Nucleus accumbens (tissue), 56 donors: ENCODE data around the gene UBAC2.
"Not testable (repeated sequence)": the region's sequence is repeated elsewhere in the genome, so short reads cannot be mapped to it uniquely, and the experiment has no call there.

Experiments used
- DNase-seq, 56 donors: peaks; one replicate each; lab custom pipeline; 2025; lab: John Stamatoyannopoulos, UW

The UBAC2 gene

DNA sequence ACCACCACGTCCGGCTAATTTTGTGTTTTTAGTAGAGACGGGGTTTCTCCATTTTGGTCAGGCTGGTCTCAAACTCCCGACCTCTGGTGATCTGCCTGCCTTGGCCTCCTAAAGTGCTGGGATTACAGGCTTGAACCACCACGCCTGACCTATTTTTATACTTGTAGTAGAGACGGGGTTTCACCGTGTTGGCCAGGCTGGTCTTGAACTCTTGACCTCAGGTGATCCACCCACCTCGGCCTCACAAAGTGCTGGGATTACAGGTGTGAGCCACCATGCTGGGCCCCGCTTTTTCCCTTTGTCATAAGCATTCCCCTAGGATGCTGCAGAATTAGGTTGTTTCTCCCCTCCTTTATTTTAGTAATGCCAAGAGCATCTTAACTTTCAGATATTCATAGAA, 10.0 kb downstream of the UBAC2 start:
- DNase-seq = not testable (repeated sequence)

DNA sequence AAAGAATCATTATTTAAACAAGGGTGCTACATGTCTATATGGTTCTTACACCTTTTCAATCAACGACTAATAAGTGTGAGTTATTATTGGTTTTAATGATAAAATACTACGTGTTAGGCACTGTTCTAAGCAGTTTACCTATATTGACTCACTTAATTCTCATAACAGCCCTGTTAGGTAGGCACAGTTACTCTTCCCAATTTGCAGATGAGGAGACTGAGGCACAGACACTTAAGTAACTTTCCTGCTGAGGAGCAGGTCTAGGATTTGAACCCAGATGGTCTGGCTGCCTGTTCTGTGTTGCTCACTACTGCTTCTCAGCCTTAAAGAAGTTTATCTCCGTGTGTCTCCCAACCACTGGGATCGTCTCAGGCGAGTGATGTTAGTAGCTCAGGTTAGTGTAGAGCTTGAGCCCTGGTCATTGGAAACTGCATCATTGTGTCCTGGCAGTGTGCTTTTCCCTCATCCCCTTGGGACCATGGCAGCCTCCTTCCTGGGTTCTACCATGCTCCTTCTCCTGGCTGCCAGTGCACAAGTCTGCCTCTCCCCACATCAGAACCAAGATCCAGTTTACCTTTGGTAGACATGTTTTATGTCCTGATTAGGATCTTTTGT, 10.9 kb downstream of the UBAC2 start:
- no peak for DNase-seq

DNA sequence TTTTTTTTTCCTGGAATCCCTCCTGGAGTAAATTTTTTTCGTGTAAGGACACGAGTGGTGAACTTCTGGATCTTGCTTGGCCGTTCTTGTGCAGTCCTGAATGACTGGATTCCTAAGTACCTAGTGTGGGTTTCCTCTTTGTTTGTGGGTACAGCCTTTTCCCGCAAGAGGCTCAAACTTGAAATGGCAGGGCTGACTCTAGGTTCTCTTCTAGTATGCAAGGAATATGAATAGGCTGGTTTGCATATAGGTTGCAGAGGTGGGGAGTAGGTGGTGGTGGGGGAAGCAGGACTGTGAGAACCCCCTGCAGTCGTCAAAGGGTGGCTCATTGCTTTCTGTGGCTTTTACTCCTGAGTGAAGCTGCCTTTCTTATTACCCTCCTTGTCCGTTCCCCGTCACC, 13.6 kb downstream of the UBAC2 start:
- no peak for DNase-seq

DNA sequence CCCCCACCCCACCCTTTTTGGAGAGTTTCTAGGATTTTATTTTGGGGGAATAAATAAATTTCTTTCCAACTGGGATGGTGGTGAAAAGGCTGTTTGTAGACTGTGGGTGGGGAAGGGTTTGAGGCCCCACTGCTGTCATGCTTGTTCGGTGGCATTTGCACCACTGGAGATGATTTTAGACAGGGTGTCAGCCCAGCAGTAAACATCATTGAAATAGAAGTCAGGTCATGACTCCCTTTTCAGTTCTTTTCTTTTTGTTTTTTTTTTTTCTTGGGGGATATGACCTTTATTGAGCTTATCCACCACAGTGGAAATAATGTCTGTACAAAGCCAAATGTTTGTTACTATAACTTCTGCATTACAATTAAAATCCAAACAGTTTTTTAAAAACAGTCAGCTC, 14.1 kb downstream of the UBAC2 start:
- DNase-seq = no peak

DNA sequence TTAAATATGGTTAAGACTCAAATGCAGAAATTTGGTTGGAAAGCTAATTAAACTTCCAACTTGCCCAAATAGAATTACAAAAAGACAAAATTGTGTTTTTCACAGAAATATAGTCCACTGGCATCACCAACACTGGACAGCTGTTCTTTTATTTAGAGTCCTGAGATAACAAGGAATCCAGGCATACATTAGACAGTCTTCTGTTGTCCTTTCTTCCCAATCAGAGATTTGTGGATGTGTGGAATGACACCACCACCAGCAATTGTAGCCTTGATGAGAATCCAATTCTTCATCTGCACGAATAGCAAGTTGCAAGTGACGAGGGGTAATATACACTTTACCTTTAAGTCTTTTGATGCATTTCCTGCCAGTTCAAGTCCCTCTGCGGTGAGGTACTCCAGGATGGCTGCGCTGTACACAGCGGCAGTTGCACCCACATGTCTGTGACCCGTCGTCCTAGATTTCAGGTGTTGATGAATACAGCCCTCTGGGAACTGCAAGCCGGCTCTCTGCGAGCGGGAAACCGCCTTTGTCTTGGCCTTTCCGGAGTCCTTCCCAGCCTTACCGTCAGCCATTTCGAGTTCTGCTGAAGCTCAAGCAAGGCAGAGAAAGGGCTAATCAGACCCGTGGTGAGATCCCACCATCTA, 14.7 kb downstream of the UBAC2 start:
- DNase-seq = peak in 3 of 56 donors; percentile 3 to 12 (median 10)

DNA sequence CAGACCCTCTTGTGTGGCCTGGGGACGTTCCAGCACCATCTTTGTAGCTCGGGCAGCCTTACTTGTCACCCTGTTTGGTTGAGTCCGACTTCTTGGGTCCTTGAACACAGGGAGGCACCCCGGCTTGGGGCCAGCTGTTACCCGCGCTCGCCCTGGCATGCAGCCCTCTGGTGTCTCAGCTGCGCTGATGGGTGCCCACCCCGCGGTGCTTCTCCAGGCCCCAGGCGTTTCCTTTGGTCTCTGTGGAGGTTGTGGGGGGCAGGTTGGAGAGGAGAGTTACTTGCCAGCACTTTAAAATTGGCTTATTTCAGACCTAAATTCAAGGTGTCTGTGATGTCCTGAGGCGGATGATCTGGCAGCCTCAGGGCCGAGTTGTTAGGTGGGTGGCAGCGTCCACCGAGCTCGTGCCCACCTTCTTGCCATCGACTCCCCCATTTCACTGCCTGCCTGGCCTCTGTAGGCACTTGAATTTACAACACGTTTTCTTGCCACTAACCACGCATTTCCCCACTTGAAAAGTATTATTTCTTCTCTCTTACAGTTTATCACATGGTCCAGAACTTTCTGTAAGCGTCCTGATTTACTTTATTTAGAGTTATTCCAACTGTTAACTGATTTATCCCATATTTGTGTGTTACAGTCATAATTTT, 16.9 kb downstream of the UBAC2 start:
- DNase-seq = no peak

DNA sequence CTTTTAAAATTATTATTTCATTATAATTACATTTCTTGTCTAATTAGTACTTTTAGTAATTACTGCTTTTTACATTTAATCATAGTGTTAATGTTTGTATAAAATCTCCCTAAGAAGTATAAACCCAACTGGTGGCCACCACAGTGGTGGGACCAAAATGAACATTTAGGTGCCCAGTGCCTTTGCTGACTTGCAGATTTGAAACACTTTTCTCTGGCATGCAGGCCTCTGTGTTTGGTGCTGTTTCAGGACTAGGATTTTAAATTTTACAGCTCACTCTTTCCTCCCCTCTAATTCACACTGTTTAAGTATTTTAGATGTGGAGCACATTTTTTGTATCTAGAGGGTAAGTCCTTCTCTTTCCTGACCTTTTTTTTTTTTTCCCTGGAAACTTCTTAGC, 17.5 kb downstream of the UBAC2 start:
- DNase-seq = no peak

DNA sequence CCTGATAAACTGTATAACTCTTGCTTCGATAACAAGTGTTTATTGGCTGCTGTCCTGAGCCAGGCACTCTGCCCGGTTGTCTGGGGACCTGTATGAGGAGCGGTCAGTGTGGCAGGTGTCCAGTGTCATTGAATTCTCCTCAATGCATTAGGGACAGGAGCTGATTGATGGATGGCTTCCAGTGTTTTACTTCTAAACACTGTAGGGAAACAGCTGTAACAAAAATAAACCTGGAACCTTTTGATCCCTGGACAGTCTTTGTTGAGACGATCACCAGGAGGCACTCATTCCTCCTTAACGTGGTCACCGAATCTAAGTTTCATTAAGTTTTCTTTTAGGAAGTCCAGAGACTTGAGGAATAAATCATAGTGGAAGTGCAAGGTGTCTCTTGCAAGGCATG, 17.9 kb downstream of the UBAC2 start:
- peak in 16 of 56 donors; percentile 3 to 66 (median 26) for DNase-seq

DNA sequence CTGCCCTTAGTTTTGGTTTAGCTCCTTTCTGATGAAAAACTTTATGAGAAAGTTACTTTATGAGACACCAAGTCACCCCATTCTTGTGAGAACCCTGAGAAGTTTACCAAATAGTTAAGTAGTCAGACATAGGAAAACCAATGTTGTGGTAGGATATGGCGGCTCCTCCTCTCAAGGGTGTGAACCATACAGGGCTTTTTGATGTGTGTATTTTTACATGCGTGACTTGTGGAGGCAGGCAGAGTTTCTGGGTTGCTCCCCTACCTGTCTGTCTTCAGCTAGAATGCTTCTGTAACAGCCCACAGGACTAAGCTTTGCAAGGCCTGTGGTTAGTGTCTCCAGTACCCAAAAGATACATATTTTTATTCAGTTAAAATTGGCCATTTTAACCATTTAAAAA, 18.3 kb downstream of the UBAC2 start:
- DNase-seq = no peak

DNA sequence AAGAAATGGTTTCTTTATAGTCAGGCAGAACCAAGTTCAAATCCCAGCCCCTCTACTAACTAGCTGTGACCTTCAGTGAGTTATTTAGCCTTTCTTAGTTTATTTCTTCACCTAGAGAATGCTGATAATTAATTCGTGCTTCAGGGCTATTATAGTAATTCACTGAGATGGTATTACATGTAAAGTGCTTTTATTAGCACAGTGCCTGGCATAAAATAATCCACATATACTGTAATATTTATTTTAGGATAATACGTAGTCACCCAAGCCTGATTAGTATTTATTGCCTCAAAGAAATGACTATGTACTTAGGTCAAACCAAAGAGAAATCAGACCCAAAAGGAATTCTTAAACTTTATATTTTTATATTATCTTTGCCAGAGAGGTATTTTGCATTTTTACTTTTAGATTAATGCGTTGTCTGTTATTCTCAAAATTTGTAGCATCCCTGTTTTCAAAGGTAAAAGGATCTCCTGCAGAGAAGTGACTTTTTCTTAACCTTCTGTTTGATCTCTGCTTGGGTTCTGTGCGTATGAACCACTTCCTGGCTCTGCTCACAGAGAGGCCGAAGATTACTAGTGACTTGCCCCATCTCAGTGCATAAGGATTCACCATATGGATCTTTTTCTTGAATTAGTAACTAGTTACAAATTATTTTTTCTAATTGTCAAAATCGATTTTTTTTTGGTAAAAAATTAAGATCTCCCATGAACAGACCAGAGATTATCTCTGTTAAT, 19.7 kb downstream of the UBAC2 start:
- DNase-seq = no peak

DNA sequence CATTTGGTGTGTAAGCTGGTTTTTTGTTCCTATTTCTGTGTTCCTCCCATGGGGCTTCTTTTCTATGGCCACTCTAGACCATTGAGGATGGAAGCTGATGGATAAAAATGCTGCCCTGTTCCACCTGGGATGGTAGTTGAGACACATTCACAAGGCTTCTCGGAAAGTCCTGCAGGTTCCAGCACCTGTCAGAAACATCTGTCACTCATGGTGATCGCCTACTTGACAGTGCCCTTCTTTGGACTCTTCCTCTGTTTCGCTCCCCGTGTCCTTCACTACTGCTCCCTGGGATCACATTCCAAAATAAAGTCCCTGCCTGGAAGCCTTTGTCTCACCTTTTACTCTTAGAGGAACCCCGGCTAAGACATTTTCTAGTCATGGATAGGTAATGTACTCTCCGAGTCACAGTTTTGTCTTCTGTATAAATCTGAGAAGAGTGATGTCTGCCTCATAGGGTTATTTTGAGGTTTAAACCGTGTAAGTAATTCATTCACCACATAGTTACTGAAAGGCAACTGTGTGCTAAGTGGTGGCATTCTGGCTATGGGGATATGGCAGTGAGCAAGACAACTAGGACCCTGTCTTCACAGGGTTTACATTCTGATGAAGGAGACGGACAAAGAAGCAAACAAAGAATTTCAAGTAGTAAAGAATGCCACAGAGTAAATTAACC, 21.0 kb downstream of the UBAC2 start:
- DNase-seq = no peak

DNA sequence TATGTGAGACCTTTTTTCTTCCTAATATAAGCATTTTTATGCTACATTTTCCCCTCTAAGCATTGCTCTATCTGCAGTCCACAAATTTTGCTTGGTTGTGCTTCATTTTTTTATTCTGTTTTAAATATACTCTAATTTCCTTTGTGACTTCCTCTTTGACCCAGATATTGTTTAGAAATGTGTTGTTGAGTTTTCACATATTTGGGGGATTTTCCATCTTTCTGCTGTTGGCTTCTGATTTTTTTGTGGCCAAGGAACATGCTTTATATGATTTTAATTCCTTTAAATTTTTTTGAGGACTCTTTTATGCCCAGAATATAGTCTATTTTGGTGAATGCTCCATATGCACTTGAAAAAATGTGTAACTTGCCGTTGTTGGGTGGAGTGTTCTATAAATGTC, 22.9 kb downstream of the UBAC2 start:
- no peak for DNase-seq

DNA sequence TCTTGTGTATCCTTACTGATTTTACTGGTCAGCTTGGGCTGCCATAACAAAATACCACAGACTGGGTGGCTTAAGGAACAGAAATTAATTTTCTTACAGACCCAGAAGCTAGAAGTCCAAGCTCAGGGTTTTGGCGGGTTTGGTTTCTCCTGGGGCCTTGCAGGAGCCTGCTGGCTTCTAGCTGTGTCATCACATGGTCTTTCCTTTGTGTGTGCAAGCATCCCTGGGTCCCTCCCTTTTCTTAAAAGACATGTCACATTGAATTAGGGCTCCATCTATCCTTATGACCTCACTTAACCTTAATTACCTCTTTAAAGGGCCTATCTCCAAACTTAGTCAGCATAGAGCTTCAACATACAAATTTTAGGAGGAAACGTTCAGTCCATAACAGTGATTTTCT, 23.4 kb downstream of the UBAC2 start:
- no peak for DNase-seq

DNA sequence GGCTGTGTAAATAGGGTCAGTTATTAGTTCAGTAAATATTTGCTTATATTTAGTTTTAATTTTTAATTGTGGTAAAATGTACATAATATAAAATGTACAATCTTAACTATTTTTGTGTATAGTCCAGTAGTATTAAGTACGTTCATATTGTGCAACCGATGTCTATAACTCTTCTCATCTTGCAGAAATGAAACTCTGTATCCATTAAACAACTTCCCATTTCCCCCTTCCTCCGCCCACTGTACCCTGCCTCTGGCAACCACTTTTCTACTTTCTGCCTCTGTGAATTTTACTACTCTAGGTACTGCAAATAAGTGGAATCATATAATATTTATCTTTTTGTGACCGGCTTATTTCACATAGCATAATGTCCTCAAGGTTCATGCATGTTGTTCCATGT, 24.4 kb downstream of the UBAC2 start:
- no peak for DNase-seq

DNA sequence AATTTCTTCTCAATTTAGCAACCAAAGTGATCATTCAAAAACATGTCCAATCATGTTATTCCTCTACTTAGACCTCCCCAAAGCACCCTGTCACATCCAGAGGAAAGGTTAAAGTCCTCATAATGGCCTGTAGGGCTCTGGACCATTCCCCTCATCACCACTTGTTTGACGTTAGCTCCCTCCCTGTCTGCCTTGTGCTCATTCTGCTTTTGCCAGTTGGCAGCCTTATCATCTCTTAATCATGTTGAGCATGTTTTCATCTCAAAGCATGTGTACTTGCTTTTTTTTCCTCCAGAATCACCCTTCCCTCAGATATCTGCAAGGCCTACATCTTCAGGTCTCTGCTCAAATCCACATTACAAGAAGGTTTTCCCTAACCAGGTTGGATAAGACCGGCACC, 25.9 kb downstream of the UBAC2 start:
- DNase-seq = no peak

DNA sequence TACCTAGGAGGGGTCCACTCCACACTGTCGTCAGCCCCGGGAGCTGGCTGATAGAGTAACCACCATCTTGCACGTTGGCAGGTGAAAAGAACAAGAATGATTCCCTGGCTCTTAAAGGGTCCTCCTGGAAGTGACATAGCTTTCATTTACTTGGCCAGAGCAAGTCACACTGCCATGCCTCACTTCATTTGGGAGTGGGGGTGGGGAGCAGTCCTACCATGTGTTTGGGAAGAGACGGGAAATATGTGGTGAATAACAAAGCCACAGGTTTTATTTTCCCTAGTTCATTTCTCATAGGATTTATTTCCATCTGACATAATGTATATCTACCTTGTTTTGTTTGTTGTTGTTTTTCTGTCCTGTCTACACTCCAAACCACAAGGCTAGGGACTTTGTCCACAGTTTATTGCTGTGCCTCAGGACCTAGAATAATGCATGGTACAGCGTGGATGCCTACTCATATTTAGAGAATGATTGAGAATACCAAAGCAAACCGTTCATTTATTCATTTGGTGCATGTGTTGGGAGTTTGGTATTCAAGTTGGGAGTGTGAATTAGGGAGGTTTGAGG, 26.8 kb downstream of the UBAC2 start:
- no peak for DNase-seq

DNA sequence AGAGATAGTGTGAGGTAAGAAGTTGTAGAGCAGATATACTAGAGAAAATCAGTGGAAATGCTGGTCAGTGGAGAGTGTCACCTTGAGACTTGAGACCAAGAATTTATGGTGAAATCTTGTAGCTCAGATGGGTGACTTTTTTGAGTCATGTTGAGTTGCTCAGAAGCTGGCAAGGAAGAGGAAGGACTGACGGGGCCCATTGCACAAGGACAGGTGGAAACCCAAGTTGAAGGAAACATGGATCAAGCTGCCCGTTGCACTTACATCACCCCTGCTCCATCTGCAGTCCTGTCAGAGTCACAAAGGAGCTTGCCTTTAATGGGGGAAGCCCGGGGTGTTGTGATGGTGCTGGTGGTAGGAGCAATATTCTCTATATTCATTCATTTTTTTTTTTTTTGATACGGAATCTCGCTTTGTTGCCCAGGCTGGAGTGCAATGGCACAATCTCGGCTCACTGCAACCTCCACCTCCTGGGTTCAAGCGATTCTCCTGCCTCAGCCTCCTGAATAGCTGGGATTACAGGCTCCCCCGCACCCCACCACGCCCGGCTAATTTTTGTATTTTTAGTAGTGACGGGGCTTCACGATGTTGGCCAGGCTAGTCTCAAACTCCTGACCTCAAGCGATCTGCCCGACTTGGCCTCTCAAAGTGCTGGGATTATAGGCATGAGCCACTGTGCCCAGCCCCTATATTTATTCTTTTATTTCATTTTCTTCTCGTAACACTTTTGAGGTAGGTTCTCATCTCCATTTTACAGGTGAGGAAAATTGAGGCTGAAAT, 27.4 kb downstream of the UBAC2 start:
- DNase-seq = no peak

DNA sequence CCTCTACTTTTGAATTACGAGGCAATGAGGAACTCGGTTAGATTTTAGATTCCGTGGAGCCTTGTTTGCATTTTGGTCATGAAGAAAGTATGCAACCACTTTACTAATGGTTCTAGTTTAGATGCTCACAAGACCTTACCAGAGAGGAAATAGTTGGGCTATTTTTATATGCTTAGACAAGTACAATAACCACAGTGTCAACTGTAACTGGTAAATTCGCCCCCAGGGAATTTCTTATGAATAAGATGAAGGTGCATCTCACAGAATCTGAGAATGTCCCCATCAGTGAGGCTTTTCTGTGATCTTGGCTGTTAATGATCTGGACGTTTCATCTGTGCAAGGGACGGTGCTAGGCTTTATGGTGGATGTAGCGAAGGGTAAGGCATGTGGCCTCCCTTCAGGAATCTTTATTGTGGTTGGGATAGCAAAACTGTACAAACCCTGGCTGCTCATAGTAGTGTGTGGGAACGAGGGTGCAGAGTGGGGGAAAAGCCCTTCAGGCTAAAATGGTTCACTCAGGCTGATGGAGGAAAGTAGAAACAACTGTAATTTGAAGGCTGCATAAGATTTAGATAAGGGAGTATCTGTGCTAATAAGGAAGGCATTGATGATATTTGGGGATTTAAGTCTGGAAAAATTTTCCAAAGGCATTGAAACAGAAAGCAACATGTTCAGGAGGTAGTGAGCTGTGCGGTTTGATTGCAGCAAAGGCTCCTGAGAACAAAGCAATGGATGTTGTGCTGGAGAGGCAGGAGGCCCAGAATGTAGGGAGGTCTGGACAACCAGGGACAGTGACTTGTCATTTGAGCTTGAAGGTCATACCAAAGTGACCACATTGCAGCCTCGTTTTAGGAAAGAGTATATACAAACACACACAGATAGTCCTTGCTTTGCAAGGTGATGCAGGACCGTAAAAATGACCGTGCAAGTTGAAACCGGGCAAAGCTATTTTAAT, 28.4 kb downstream of the UBAC2 start:
- no peak for DNase-seq

DNA sequence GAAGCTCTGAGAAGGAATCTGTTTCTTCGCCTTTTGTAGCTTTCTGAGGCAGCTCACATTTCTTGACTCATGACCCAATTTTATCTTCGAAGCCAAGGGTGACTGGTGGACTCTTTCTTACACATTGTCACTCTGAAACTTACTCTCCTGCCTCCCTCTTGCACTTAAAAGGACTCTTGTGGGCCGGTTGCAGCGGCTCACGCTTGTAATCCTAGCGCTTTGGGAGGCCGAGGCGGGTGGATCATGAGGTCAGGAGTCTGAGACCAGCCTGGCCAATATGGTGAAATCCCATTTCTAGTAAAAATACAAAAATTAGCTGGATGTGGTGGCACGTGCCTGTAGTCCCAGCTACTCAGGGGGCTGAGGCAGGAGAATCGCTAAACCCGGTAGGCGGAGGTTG, 29.9 kb downstream of the UBAC2 start:
- DNase-seq = not testable (repeated sequence)
